WTC11 (cell line): Measurements from ENCODE around the gene CPO. TPM values are rescaled to one million over a fixed set of nuclear protein-coding genes. Genes with fewer than 3 reads are reported as not detected.

ENCODE experiments used
- ATAC-seq: fragments of 200-7000 bp; cut with Tn5 transposase; 2 replicates; pipeline ENCODE4 v1.10.0; 2021; ENCODE audit warnings: mild to moderate bottlenecking, moderate library complexity
- CTCF ChIA-PET: fragments of 300-600 bp; sonication (Branson Sonifier 250); formaldehyde crosslinking; loops from one replicate; lab custom pipeline; 2021; ENCODE audit warnings: antibody characterized with exemption; lab: Charles Lee
- POLR2A ChIA-PET: fragments of 350-600 bp; sonication (Branson Sonifier 250); formaldehyde crosslinking; loops from one replicate; lab custom pipeline; 2021; ENCODE audit warnings: antibody characterized with exemption; lab: Charles Lee
- DNase-seq: peaks from one replicate; pipeline ENCODE4 v3.0.0; 2021; ENCODE audit warnings: low spot score
- H3K27ac Mint-ChIP-seq: 2 replicates; pipeline ENCODE4 v1.8.0; 2021; ENCODE audit warnings: mixed read lengths
- H3K27me3 Mint-ChIP-seq: 2 replicates; pipeline ENCODE4 v1.8.0; 2021; ENCODE audit warnings: low read depth, mild to moderate bottlenecking, moderate library complexity, mixed read lengths
- H3K36me3 Mint-ChIP-seq: 2 replicates; pipeline ENCODE4 v1.8.0; 2021; ENCODE audit warnings: mixed read lengths
- H3K4me1 Mint-ChIP-seq: 2 replicates; pipeline ENCODE4 v1.8.0; 2022; ENCODE audit warnings: mixed read lengths
- H3K4me3 Mint-ChIP-seq: 2 replicates; pipeline ENCODE4 v1.8.0; 2021; ENCODE audit warnings: mild to moderate bottlenecking, moderate library complexity, mixed read lengths
- H3K9me3 Mint-ChIP-seq: 2 replicates; pipeline ENCODE4 v1.8.0; 2021; ENCODE audit warnings: mixed read lengths
- ARID4B ChIP-seq: sonication (generic); formaldehyde crosslinking; IDR thresholded peaks from 2 replicates; pipeline ENCODE4 v1.8.0; 2023; ENCODE audit warnings: missing genetic modification reagents, mild to moderate bottlenecking, borderline replicate concordance
- ATF1 ChIP-seq: sonication (generic); formaldehyde crosslinking; IDR thresholded peaks from 2 replicates; pipeline ENCODE4 v1.8.1; 2023; ENCODE audit warnings: mild to moderate bottlenecking, moderate library complexity, missing genetic modification reagents
- CTCF ChIP-seq: fragments of 200-600 bp; IDR thresholded peaks from 2 replicates; pipeline ENCODE4 v1.8.0; 2022; ENCODE audit warnings: antibody characterized with exemption
- E2F1 ChIP-seq: sonication (generic); formaldehyde crosslinking; IDR thresholded peaks from 2 replicates; pipeline ENCODE4 v1.8.0; 2022; ENCODE audit warnings: mild to moderate bottlenecking, missing genetic modification reagents
- E2F4 ChIP-seq: sonication (generic); formaldehyde crosslinking; IDR thresholded peaks from 2 replicates; pipeline ENCODE4 v1.8.1; 2022; ENCODE audit warnings: low read depth, mild to moderate bottlenecking, moderate library complexity, missing genetic modification reagents, borderline replicate concordance
- EMX1 ChIP-seq: fragments of 250-450 bp; sonication (Bioruptor Pico); IDR thresholded peaks from 2 replicates; pipeline ENCODE4 v1.8.0; 2021; ENCODE audit warnings: mild to moderate bottlenecking
- FOXJ3 ChIP-seq: sonication (generic); formaldehyde crosslinking; IDR thresholded peaks from 2 replicates; pipeline ENCODE4 v1.9.0; 2021; ENCODE audit warnings: missing genetic modification reagents, mild to moderate bottlenecking, borderline replicate concordance
- IRF2 ChIP-seq: sonication (generic); formaldehyde crosslinking; IDR thresholded peaks from 2 replicates; pipeline ENCODE4 v1.8.0; 2022; ENCODE audit warnings: low read depth, missing genetic modification reagents, borderline replicate concordance
- KAT7 ChIP-seq: sonication (generic); formaldehyde crosslinking; IDR thresholded peaks from 2 replicates; pipeline ENCODE4 v1.8.1; 2023; ENCODE audit warnings: missing genetic modification reagents, mild to moderate bottlenecking, borderline replicate concordance
- MLX ChIP-seq: sonication (generic); formaldehyde crosslinking; IDR thresholded peaks from 2 replicates; pipeline ENCODE4 v1.8.1; 2023; ENCODE audit warnings: mild to moderate bottlenecking, missing genetic modification reagents, moderate library complexity
- NR1H2 ChIP-seq: sonication (generic); formaldehyde crosslinking; IDR thresholded peaks from 2 replicates; pipeline ENCODE4 v1.9.0; 2021; ENCODE audit warnings: mild to moderate bottlenecking, moderate library complexity, missing genetic modification reagents
- SMAD3 ChIP-seq: sonication (generic); formaldehyde crosslinking; IDR thresholded peaks from 2 replicates; pipeline ENCODE4 v1.8.0; 2022; ENCODE audit warnings: missing genetic modification reagents, mild to moderate bottlenecking, borderline replicate concordance
- TEAD1 ChIP-seq: sonication (generic); formaldehyde crosslinking; IDR thresholded peaks from 2 replicates; pipeline ENCODE4 v1.8.0; 2022; ENCODE audit warnings: mild to moderate bottlenecking, missing genetic modification reagents
- ZNF281 ChIP-seq: sonication (generic); formaldehyde crosslinking; IDR thresholded peaks from 2 replicates; pipeline ENCODE4 v1.8.0; 2023; ENCODE audit warnings: mild to moderate bottlenecking, missing genetic modification reagents
- ZNF512 ChIP-seq: sonication (generic); formaldehyde crosslinking; IDR thresholded peaks from 2 replicates; pipeline ENCODE4 v1.8.1; 2022; ENCODE audit warnings: missing genetic modification reagents, borderline replicate concordance
- ZSCAN18 ChIP-seq: fragments of 250-450 bp; sonication (Bioruptor Pico); IDR thresholded peaks from 2 replicates; pipeline ENCODE4 v2.1.2; 2022; ENCODE audit warnings: mild to moderate bottlenecking, moderate library complexity
- total RNA-seq: library from RNA; stranded (reverse); gene quantifications from 3 replicates; pipeline ENCODE4 v1.2.3, GENCODE V29; 2021

CPO gene
- total RNA-seq, 1 experiment from 2014 or later: 1.2 TPM

- TF ChIP-seq ARID4B (CRISPR knock-in tag): no peak
- TF ChIP-seq SMAD3 (CRISPR knock-in tag): no peak
- TF ChIP-seq E2F4: no peak
- TF ChIP-seq IRF2 (CRISPR knock-in tag): no peak
- no peak for TF ChIP-seq ZSCAN18
These were observed 44.0 kb downstream of the CPO start (continued) for GRCh38 chr2:206983161-206983859.

- CTCF ChIA-PET: interaction anchor here (0.6 to 2.4 kb wide), 5 partner anchors 90 to 489 kb away, joined by 3 to 10 read pairs (median 9); no protein-coding TSS in a partner anchor
- no peak for TF ChIP-seq E2F1
- TF ChIP-seq KAT7 (CRISPR knock-in tag): no peak
- TF ChIP-seq ZNF512 (CRISPR knock-in tag): no peak
- no peak for TF ChIP-seq FOXJ3
- no peak for TF ChIP-seq MLX (CRISPR knock-in tag)
- TF ChIP-seq ATF1 (CRISPR knock-in tag): no peak
- TF ChIP-seq ZSCAN18: no peak
- no peak for TF ChIP-seq NR1H2 (CRISPR knock-in tag)
- no peak for TF ChIP-seq CTCF
- no peak for TF ChIP-seq TEAD1 (CRISPR knock-in tag)
- no peak for TF ChIP-seq ZNF281 (CRISPR knock-in tag)
- TF ChIP-seq EMX1 (CRISPR knock-in tag): no peak
These were observed 44.9 kb downstream of the CPO start for GRCh38 chr2:206984206-206984605.

More at GRCh38 chr2:206984206-206984605, 44.9 kb downstream of the CPO start:
- H3K36me3 Mint-ChIP-seq: peaks cover 4% of the 10 kb centered on the region; the same call in 1 of the 2 replicates
- H3K27me3 Mint-ChIP-seq: no peaks in the 10 kb centered on the region
- no peak overlapping the region for H3K4me3 Mint-ChIP-seq
- H3K9me3 Mint-ChIP-seq: peaks cover 7% of the 10 kb centered on the region
- ATAC-seq (no peak), DNase-seq (no peak)
- H3K27ac Mint-ChIP-seq: no peak overlapping the region
- peaks cover 35% of the 10 kb centered on the region for H3K4me1 Mint-ChIP-seq
- POLR2A ChIA-PET: interaction anchor here (0.5 kb wide), 1 partner anchor 321 kb away, joined by 6 read pairs; no protein-coding TSS in a partner anchor
